HCT116 (cell line): ENCODE measurements around the gene PSD. TPM values are rescaled to one million over a fixed set of nuclear protein-coding genes. Genes with fewer than 3 reads are reported as not detected.

Experiments
- ATAC-seq: fragments of 200-7000 bp; cut with Tn5 transposase; 2 replicates; pipeline ENCODE4 v1.9.1; 2020; ENCODE audit warnings: mild to moderate bottlenecking, moderate library complexity
- BruUV-seq: library from RNA; stranded (reverse); fragments of 400-500 nt; replicated peaks from 2 replicates; lab custom pipeline; 2021; lab: Mats Ljungman, UMichigan
- CTCF ChIA-PET: fragments of 300-600 bp; sonication (Branson Sonifier 250); formaldehyde crosslinking; loops from one replicate; lab custom pipeline; 2021; ENCODE audit warnings: antibody characterized with exemption; lab: Charles Lee
- POLR2A ChIA-PET: fragments of 300-600, 350-600 bp; sonication (Branson Sonifier 250); formaldehyde crosslinking; loops from one replicate; lab custom pipeline; 2021; ENCODE audit warnings: antibody characterized with exemption; lab: Charles Lee
- RAD21 ChIA-PET, 2 experiments: fragments of 300-600 bp; sonication (Branson Sonifier 250); formaldehyde crosslinking; loops; one replicate each; lab custom pipeline; 2023; ENCODE audit warnings: low total read pairs in 2 of 2; ENCODE audit not compliant: uncharacterized antibody in 2 of 2, unreplicated experiment in 2 of 2, low non-redundant PET in 1 of 2; lab: Charles Lee
- DNase-seq: peaks from one replicate; pipeline ENCODE4 v3.0.0-alpha.2; 2010; ENCODE audit warnings: low read depth, low spot score
- H2AFZ ChIP-seq: fragments of 200-600 bp; shearing (Covaris generic), sonication (generic); 2 replicates; pipeline ENCODE4 v1.6.1; 2017; ENCODE audit warnings: low read depth, mixed run types, mixed read lengths, antibody characterized with exemption, low read length; ENCODE audit not compliant: poor library complexity, severe bottlenecking
- H3K27ac ChIP-seq: 2 replicates; pipeline ENCODE4 v1.5.1; 2012; ENCODE audit warnings: low read depth, low read length
- H3K27me3 ChIP-seq: fragments of 200-600 bp; sonication (generic); 2 replicates; pipeline ENCODE4 v1.6.1; 2016; ENCODE audit warnings: mixed run types, low read length, mixed read lengths; ENCODE audit not compliant: insufficient read depth
- H3K36me3 ChIP-seq, 2 experiments: fragments of 200-500 bp in 1 of 2; fragments of 200-600 bp in 1 of 2; sonication (Bioruptor generic) in 1 of 2; sonication (generic) in 1 of 2; 2 replicates each; pipeline versions ENCODE4 v1.5.1 to v1.6.1; 2014 to 2016; ENCODE audit warnings: low read length in 2 of 2, inconsistent platforms in 1 of 2, mixed read lengths in 1 of 2, mixed run types in 1 of 2; ENCODE audit not compliant: insufficient read depth in 2 of 2, control insufficient read depth in 1 of 2
- H3K4me1 ChIP-seq, 2 experiments: fragments of 200-600 bp in 1 of 2; sonication (generic) in 1 of 2; 2 replicates each; pipeline versions ENCODE4 v1.5.1 to v1.6.1; 2012 to 2017; ENCODE audit warnings: low read length in 2 of 2, inconsistent platforms in 1 of 2, mild to moderate bottlenecking in 1 of 2, mixed read lengths in 1 of 2, mixed run types in 1 of 2, moderate library complexity in 1 of 2; ENCODE audit not compliant: insufficient read depth in 2 of 2, control insufficient read depth in 1 of 2
- H3K4me2 ChIP-seq: fragments of 200-600 bp; sonication (generic); 2 replicates; pipeline ENCODE4 v1.6.1; 2017; ENCODE audit warnings: mixed run types, low read length, mixed read lengths
- H3K4me3 ChIP-seq, 2 experiments: fragments of 200-600 bp in 1 of 2; sonication (generic) in 1 of 2; replicated peaks in 1 of 2; 2 replicates each; pipeline ENCODE4 v1.5.1; 2011 to 2016; ENCODE audit warnings: low read length in 2 of 2, control low read depth in 1 of 2, low read depth in 1 of 2, mild to moderate bottlenecking in 1 of 2, mixed read lengths in 1 of 2, mixed run types in 1 of 2
- H3K79me2 ChIP-seq: fragments of 200-600 bp; sonication (generic); 2 replicates; pipeline ENCODE4 v1.6.1; 2017; ENCODE audit warnings: mild to moderate bottlenecking, mixed run types, low read length, moderate library complexity, mixed read lengths; ENCODE audit not compliant: insufficient read depth
- H3K9ac ChIP-seq: fragments of 200-600 bp; sonication (generic); 2 replicates; pipeline ENCODE4 v1.6.1; 2016; ENCODE audit warnings: low read length, mixed read lengths
- H3K9me2 ChIP-seq: fragments of 200-600 bp; sonication (generic), shearing (Covaris generic); 2 replicates; pipeline ENCODE4 v1.6.1; 2017; ENCODE audit warnings: mixed run types, mild to moderate bottlenecking, moderate library complexity; ENCODE audit not compliant: insufficient read depth
- H3K9me3 ChIP-seq, 2 experiments: fragments of 200-500 bp in 1 of 2; fragments of 200-600 bp in 1 of 2; sonication (Bioruptor generic) in 1 of 2; sonication (generic) in 1 of 2; 2 replicates each; pipeline ENCODE4 v1.6.1; 2014 to 2017; ENCODE audit warnings: low read length in 2 of 2, mixed read lengths in 2 of 2, inconsistent platforms in 1 of 2, low read depth in 1 of 2, mild to moderate bottlenecking in 1 of 2, mixed run types in 1 of 2, moderate library complexity in 1 of 2; ENCODE audit not compliant: control insufficient read depth in 1 of 2, insufficient read depth in 1 of 2
- H4K20me1 ChIP-seq: fragments of 200-600 bp; sonication (generic), shearing (Covaris generic); 2 replicates; pipeline ENCODE4 v1.6.1; 2017; ENCODE audit warnings: mixed run types, mild to moderate bottlenecking, moderate library complexity; ENCODE audit not compliant: insufficient read depth
- CBX3 ChIP-seq: IDR thresholded peaks from 2 replicates; pipeline ENCODE4 v1.6.1; 2012; ENCODE audit warnings: low read depth
- ELF1 ChIP-seq: IDR thresholded peaks from 2 replicates; pipeline ENCODE4 v1.6.1; 2012; ENCODE audit warnings: low read depth, borderline replicate concordance
- EZH2phosphoT487 ChIP-seq: fragments of 200-600 bp; IDR thresholded peaks from 2 replicates; pipeline ENCODE4 v1.6.1; 2018; ENCODE audit warnings: antibody characterized with exemption, borderline replicate concordance
- RAD21 ChIP-seq: IDR thresholded peaks from 2 replicates; pipeline ENCODE4 v1.6.1; 2012; ENCODE audit warnings: low read depth, mild to moderate bottlenecking
- SP1 ChIP-seq: IDR thresholded peaks from 2 replicates; pipeline ENCODE4 v1.6.1; 2012; ENCODE audit warnings: low read depth
- TCF7L2 ChIP-seq: IDR thresholded peaks from 2 replicates; pipeline ENCODE4 v1.7.0; 2011; ENCODE audit warnings: borderline replicate concordance, inconsistent platforms; ENCODE audit not compliant: insufficient read depth, insufficient read length; ENCODE audit errors: extremely low read depth
- intact Hi-C: fragments of 100-400 bp; cut with micrococcal nuclease; formaldehyde crosslinking; loops from 2 replicates; pipeline ENCODE4 v1.10.0; 2022
- total RNA-seq: library from RNA; stranded (reverse); gene quantifications from one replicate; pipeline ENCODE4 v1.2.1, GENCODE V29; 2021; ENCODE audit not compliant: unreplicated experiment
- TF ChIP-seq, protein P1 (sequence below), 3 experiments: fragments of 200-600 bp in 1 of 3; sonication (generic) in 1 of 3; IDR thresholded peaks in 2 of 3; conservative IDR thresholded peaks in 1 of 3; 2 replicates each; pipeline ENCODE4 v1.5.1; 2012 to 2017; ENCODE audit warnings: low read depth in 2 of 3, low read length in 2 of 3, antibody characterized with exemption in 1 of 3, borderline replicate concordance in 1 of 3, control low read depth in 1 of 3, mild to moderate bottlenecking in 1 of 3, mixed read lengths in 1 of 3, mixed run types in 1 of 3, moderate library complexity in 1 of 3; ENCODE audit not compliant: insufficient read depth in 1 of 3
- TF ChIP-seq, protein P2 (sequence below): IDR thresholded peaks from 2 replicates; pipeline ENCODE4 v1.6.1; 2012; ENCODE audit warnings: low read depth
- TF ChIP-seq, protein P3 (sequence below): IDR thresholded peaks from 2 replicates; pipeline ENCODE4 v1.6.1; 2012

The PSD gene
- total RNA-seq, 1 experiment from 2014 or later = 9.7 TPM

DNA sequence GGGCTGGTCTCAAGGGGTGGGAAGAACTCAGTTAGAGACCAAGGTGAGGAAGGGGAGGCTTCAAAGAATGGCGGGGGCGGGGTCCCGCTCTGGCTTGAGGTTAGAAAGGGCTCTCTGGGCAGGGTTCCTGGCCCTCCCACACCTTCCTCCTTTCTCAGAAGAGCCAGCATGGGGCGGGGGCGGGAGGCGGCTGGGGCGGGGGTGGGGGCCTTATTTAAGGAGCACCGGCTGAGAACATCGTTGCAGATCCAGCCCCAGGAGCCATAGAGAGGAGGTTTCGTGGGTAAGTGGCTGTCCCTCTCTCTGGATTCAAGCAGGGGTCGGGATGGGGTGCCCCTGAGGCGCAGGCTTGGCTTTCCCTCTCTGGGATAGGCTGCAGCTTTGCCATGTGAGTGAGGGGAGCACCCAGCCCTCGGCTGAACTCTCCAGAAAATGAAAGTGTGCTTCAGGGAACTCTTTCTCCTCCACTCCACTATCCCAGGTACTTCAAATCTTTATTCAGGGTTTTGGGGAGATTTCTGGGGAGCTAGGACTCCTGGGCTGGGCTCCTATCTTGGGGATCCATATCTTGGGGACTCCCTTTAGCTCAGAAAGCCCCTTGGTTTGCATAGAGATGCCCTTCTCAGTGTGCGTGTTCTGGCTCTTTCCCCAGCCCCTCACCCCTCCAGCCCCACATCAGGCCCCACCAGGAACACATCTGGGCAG lies 17.1 kb upstream of the PSD start (continued):
- TF ChIP-seq, protein P1, sequence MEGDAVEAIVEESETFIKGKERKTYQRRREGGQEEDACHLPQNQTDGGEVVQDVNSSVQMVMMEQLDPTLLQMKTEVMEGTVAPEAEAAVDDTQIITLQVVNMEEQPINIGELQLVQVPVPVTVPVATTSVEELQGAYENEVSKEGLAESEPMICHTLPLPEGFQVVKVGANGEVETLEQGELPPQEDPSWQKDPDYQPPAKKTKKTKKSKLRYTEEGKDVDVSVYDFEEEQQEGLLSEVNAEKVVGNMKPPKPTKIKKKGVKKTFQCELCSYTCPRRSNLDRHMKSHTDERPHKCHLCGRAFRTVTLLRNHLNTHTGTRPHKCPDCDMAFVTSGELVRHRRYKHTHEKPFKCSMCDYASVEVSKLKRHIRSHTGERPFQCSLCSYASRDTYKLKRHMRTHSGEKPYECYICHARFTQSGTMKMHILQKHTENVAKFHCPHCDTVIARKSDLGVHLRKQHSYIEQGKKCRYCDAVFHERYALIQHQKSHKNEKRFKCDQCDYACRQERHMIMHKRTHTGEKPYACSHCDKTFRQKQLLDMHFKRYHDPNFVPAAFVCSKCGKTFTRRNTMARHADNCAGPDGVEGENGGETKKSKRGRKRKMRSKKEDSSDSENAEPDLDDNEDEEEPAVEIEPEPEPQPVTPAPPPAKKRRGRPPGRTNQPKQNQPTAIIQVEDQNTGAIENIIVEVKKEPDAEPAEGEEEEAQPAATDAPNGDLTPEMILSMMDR (IDR thresholded peaks at IDR 0.05 in 2 of 3, conservative IDR thresholded peaks at IDR 0.05 in 1 of 3; ENCODE audit: borderline replicate concordance in 1 of 3, insufficient read depth in 1 of 3, low read depth in 2 of 3, low read length in 2 of 3) = no peak
- TF ChIP-seq, protein P2, sequence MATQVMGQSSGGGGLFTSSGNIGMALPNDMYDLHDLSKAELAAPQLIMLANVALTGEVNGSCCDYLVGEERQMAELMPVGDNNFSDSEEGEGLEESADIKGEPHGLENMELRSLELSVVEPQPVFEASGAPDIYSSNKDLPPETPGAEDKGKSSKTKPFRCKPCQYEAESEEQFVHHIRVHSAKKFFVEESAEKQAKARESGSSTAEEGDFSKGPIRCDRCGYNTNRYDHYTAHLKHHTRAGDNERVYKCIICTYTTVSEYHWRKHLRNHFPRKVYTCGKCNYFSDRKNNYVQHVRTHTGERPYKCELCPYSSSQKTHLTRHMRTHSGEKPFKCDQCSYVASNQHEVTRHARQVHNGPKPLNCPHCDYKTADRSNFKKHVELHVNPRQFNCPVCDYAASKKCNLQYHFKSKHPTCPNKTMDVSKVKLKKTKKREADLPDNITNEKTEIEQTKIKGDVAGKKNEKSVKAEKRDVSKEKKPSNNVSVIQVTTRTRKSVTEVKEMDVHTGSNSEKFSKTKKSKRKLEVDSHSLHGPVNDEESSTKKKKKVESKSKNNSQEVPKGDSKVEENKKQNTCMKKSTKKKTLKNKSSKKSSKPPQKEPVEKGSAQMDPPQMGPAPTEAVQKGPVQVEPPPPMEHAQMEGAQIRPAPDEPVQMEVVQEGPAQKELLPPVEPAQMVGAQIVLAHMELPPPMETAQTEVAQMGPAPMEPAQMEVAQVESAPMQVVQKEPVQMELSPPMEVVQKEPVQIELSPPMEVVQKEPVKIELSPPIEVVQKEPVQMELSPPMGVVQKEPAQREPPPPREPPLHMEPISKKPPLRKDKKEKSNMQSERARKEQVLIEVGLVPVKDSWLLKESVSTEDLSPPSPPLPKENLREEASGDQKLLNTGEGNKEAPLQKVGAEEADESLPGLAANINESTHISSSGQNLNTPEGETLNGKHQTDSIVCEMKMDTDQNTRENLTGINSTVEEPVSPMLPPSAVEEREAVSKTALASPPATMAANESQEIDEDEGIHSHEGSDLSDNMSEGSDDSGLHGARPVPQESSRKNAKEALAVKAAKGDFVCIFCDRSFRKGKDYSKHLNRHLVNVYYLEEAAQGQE = no peak

DNA sequence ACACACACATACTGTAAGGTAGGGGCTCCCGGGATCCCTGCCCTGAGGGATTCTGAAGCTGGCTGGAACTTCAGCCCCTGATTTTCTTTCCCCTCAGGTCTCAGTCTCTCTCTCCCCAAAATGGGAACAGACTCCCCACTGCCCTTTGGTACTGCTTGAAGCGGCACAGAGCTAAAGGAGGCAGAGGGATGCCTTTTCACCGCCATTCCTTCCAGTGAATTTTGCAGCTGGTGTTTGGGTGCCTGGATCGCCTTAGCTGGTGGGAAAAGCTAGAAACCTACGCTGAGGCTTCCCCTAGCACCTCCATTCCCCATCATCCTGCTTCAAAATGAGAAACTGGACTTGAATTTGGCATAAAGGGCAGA lies 16.5 kb upstream of the PSD start:
- intact Hi-C loops = no loop called here
- DNase-seq (no peak), ATAC-seq (no peak)
- H3K4me3 ChIP-seq = no peak overlapping the region
- ChIA-PET CTCF (interaction anchor here (1.1 kb wide), 1 partner anchor 13 kb away, joined by 3 read pairs; no protein-coding TSS in a partner anchor), RAD21 (no interaction called here), POLR2A (interaction anchor here (0.9 to 6.6 kb wide), 2 partner anchors 12 to 16 kb away, joined by 3 to 36 read pairs; partner anchors contain the start of gene C10orf95)
- peaks cover 0 to 26% of the 10 kb centered on the region in 2 experiments; a peak in 2 of 4 replicates for H3K4me1 ChIP-seq
- no peaks in the 10 kb centered on the region for H3K9me2 ChIP-seq
- H3K9me3 ChIP-seq = no peaks in the 10 kb centered on the region
- peaks cover 7% of the 10 kb centered on the region; the same call in 1 of the 2 replicates for H3K27me3 ChIP-seq
- no peak overlapping the region for H3K9ac ChIP-seq
- H3K36me3 ChIP-seq = no peaks in the 10 kb centered on the region
- no peak for TF ChIP-seq EZH2phosphoT487
- no peak for TF ChIP-seq SP1
- TF ChIP-seq, protein P3, sequence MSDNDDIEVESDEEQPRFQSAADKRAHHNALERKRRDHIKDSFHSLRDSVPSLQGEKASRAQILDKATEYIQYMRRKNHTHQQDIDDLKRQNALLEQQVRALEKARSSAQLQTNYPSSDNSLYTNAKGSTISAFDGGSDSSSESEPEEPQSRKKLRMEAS = no peak
- TF ChIP-seq RAD21 = no peak
- TF ChIP-seq CBX3 = no peak
- no peak for TF ChIP-seq TCF7L2
- TF ChIP-seq, protein P1 (IDR thresholded peaks at IDR 0.05 in 2 of 3, conservative IDR thresholded peaks at IDR 0.05 in 1 of 3; ENCODE audit: borderline replicate concordance in 1 of 3, insufficient read depth in 1 of 3, low read depth in 2 of 3, low read length in 2 of 3) = no peak
- TF ChIP-seq, protein P2 = no peak
- no peak for TF ChIP-seq ELF1
- no peaks in the 10 kb centered on the region for H4K20me1 ChIP-seq
- H3K79me2 ChIP-seq = peaks cover 19% of the 10 kb centered on the region
- no peak overlapping the region for H3K27ac ChIP-seq
- BruUV-seq = no TSS peak
- no peak overlapping the region for H2AFZ ChIP-seq
- no peak overlapping the region for H3K4me2 ChIP-seq
